GM12891 (cell line): ENCODE measurements around the gene ARRB1.
A peak's percentile ranks its signal among the peaks of the same experiment; 100 is the strongest.

Experiments
- DNase-seq: peaks from one replicate; pipeline ENCODE4 v3.0.0; 2011; ENCODE audit warnings: low spot score; ENCODE audit not compliant: insufficient read length
- FAIRE-seq: peaks from 2 replicates; lab custom pipeline; 2011; peaks lifted over from hg19 to GRCh38; lab: Jason Lieb, UNC
- PAX5 ChIP-seq: IDR thresholded peaks from 2 replicates; pipeline ENCODE4 v1.6.1; 2011; ENCODE audit warnings: low read length, moderate library complexity, mild to moderate bottlenecking; ENCODE audit not compliant: insufficient read depth, severe bottlenecking
- POLR2A ChIP-seq: IDR thresholded peaks from 2 replicates; pipeline ENCODE4 v1.6.1; 2011; ENCODE audit warnings: low read depth, low read length, control low read depth
- POLR2AphosphoS5 ChIP-seq: IDR thresholded peaks from 2 replicates; pipeline ENCODE4 v1.6.1; 2011; ENCODE audit warnings: low read depth, low read length, control low read depth
- POU2F2 ChIP-seq: IDR thresholded peaks from 2 replicates; pipeline ENCODE4 v1.6.1; 2011; ENCODE audit warnings: low read depth, mild to moderate bottlenecking, control low read depth, low read length, moderate library complexity
- SPI1 ChIP-seq: IDR thresholded peaks from 2 replicates; pipeline ENCODE4 v1.6.1; 2011; ENCODE audit warnings: low read depth, low read length, control low read depth
- TAF1 ChIP-seq: IDR thresholded peaks from 2 replicates; pipeline ENCODE4 v1.6.1; 2011; ENCODE audit warnings: low read depth, low read length, control low read depth

The ARRB1 gene

GRCh38 chr11:75344761-75345454 is 6.6 kb downstream of the ARRB1 start:
- no peak for FAIRE-seq
- no peak for TF ChIP-seq POLR2A

DNA sequence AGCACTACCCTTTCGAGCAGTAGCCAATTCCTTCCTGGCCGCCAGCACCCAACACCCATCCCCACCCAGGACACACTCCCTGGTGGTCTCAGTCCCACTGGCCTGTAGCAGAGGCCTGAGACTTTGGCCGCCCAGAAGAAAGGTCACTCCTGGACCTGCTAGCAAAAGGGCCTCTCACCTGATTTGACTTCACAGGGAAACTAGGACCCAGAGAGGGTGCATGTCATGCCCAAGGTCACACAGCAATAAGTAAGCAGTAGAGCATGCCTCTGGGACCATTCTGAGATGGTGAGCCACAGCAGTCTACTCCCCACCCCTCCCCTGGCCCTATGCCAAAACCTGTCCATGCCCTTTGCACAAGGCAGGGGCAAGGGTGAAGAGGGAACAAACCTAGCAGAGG is 7.3 kb downstream of the ARRB1 start:
- TF ChIP-seq TAF1 (no peak), SPI1 (no peak), POU2F2 (no peak), POLR2AphosphoS5 (no peak), PAX5 (no peak)
- FAIRE-seq: no peak
- no peak for DNase-seq

More at GRCh38 chr11:75344761-75345454, 6.6 kb downstream of the ARRB1 start:
- DNase-seq: no peak

DNA sequence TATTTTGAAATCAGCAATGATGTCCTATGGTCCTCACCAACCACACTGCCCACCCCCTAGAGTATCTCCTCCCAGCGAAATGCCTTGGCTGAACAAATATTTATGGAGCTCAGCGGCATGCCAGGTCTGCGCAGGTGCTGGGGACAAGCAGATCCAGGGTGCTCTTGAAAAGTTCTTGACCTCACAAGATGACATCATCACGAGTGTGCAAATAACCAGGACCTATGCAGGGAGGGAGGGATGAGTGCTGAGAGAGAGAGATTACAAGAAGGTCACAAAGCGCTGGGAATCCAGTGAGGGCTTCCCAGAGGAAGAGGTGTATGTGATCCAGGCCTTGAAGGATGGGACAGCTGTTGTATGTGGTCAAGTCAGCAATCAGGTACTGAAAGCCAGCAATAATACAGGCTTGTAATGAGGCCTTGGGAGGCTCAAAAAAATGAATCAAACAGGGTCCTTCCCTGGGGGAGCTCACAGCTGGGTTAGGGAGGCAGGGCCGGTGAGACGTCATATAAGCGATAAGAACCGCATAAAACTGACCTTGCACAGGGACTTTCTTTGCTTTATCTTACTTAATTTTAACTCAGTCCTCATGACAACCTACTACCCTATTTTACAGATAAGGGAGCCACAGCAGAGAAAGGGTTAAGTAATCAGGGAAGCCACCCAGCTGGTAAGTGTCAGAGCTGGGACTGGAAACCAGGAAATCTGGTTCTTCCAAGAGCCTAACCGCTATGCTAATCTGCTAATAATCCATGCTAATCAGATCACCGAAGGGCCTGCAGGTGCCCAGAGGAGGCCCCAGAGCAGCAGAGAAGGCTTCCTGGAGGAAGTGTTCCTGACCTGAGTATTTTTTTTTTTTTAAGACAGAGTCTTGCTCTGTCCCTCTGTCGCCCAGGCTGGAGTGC is 8.2 kb downstream of the ARRB1 start:
- TF ChIP-seq POU2F2 (no peak), PAX5 (no peak)
- no peak for DNase-seq
- FAIRE-seq: no peak

GRCh38 chr11:75342231-75342918 is 9.1 kb downstream of the ARRB1 start:
- no peak for TF ChIP-seq POLR2A
- no peak for TF ChIP-seq PAX5
- no peak for TF ChIP-seq SPI1
- no peak for TF ChIP-seq POLR2AphosphoS5
- no peak for TF ChIP-seq TAF1
- TF ChIP-seq POU2F2: no peak
- FAIRE-seq (no peak), DNase-seq (no peak)

GRCh38 chr11:75341612-75342011 is 9.8 kb downstream of the ARRB1 start:
- FAIRE-seq (no peak), DNase-seq (no peak)
- no peak for TF ChIP-seq POU2F2
- no peak for TF ChIP-seq TAF1
- no peak for TF ChIP-seq SPI1
- no peak for TF ChIP-seq POLR2A
- no peak for TF ChIP-seq POLR2AphosphoS5
- no peak for TF ChIP-seq PAX5

DNA sequence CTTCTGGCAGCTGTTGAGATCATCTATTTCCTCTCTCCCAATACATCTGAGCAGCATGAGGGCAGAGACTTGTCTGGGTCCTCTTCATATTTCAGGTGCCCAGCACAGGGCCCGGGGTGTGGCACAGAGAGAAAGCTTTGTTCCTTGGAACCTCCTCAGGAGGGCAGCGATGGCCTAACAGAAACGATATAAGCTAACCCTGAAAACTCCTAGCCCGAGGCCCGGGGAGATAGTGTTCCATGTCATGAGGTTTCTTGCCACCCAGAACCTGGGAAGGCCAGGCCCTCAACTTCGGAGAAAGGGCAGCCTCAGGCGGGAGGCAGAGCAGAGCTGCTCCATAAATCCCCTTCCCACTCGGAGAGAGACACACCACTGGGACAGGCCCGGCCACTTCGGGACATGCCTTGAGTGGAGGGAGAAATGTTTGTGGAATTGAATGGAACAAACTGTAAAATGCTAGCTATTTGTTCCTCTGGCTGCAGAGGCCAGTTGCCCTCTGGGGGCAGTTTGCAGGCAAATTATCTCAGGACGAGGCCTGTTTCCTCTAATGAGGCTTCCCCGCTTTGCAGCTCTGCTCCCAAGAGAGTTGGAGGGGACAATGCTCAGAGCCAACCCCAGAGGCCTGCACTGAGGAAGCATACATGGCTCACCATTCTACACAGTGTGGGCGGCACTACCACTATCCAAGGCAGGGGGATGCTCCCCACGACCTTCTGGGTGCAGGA is 11.6 kb downstream of the ARRB1 start:
- peak; percentile 16 for FAIRE-seq

GRCh38 chr11:75338516-75339208 is 12.8 kb downstream of the ARRB1 start:
- no peak for FAIRE-seq
- TF ChIP-seq TAF1 (no peak), POU2F2 (no peak), POLR2A (no peak), PAX5 (no peak), SPI1 (no peak), POLR2AphosphoS5 (no peak)
- no peak for DNase-seq

More for the DNA sequence above, 11.6 kb downstream of the ARRB1 start:
- TF ChIP-seq POU2F2: no peak
- no peak for TF ChIP-seq POLR2A
- TF ChIP-seq POLR2AphosphoS5: no peak
- no peak for TF ChIP-seq PAX5
- TF ChIP-seq SPI1: no peak
- no peak for DNase-seq

GRCh38 chr11:75337195-75337654 is 14.2 kb downstream of the ARRB1 start:
- FAIRE-seq (no peak), DNase-seq (no peak)
- 0 out of 2 replicates have a peak, but pooled peaks have one; percentile 9 for TF ChIP-seq SPI1
- TF ChIP-seq POLR2A: no peak

- TF ChIP-seq POU2F2 (no peak), TAF1 (no peak), POLR2AphosphoS5 (no peak), POLR2A (no peak), PAX5 (no peak), SPI1 (no peak)
- FAIRE-seq: no peak
- DNase-seq: no peak
Observed at GRCh38 chr11:75334976-75335375, 16.5 kb downstream of the ARRB1 start.
